Astrocyte (in vitro differentiated cells and primary cell): ENCODE data around the gene ITGBL1. TPM values are rescaled to one million over a fixed set of nuclear protein-coding genes. Genes with fewer than 3 reads are reported as not detected.

ENCODE experiments used
- DNase-seq: peaks from one replicate; pipeline ENCODE4 v3.0.0-alpha.2; 2010; ENCODE audit warnings: low read depth
- FAIRE-seq: peaks from 2 replicates; lab custom pipeline; 2011; peaks lifted over from hg19 to GRCh38; lab: Jason Lieb, UNC
- H2AFZ ChIP-seq: 2 replicates; pipeline ENCODE4 v1.6.0; 2012; ENCODE audit warnings: low read depth, low read length, inconsistent platforms
- H3K27ac ChIP-seq: 2 replicates; pipeline ENCODE4 v1.5.1; 2011; ENCODE audit warnings: low read depth, low read length, inconsistent platforms
- H3K27me3 ChIP-seq: 2 replicates; pipeline ENCODE4 v1.6.0; 2011; ENCODE audit warnings: low read length, inconsistent platforms; ENCODE audit not compliant: insufficient read depth
- H3K36me3 ChIP-seq: 2 replicates; pipeline ENCODE4 v1.5.1; 2011; ENCODE audit warnings: low read length, inconsistent platforms; ENCODE audit not compliant: insufficient read depth
- H3K4me1 ChIP-seq: 2 replicates; pipeline ENCODE4 v1.5.1; 2011; ENCODE audit warnings: low read length, inconsistent platforms; ENCODE audit not compliant: insufficient read depth
- H3K4me2 ChIP-seq: 2 replicates; pipeline ENCODE4 v1.6.0; 2012; ENCODE audit warnings: low read length, inconsistent platforms
- H3K4me3 ChIP-seq: 2 replicates; pipeline ENCODE4 v1.5.1; 2011; ENCODE audit warnings: low read depth, mild to moderate bottlenecking, low read length, inconsistent platforms; ENCODE audit not compliant: insufficient read depth
- H3K79me2 ChIP-seq: 2 replicates; pipeline ENCODE4 v1.6.0; 2012; ENCODE audit warnings: mild to moderate bottlenecking, low read length, inconsistent platforms; ENCODE audit not compliant: insufficient read depth
- H3K9ac ChIP-seq: 2 replicates; pipeline ENCODE4 v1.6.0; 2012; ENCODE audit warnings: mild to moderate bottlenecking, low read length, inconsistent platforms
- H3K9me3 ChIP-seq: 2 replicates; pipeline ENCODE4 v1.5.1; 2012; ENCODE audit warnings: low read depth, mild to moderate bottlenecking, low read length, inconsistent platforms; ENCODE audit not compliant: insufficient read depth
- H4K20me1 ChIP-seq: 2 replicates; pipeline ENCODE4 v1.6.0; 2012; ENCODE audit warnings: low read length, inconsistent platforms; ENCODE audit not compliant: insufficient read depth
- H3K27ac Mint-ChIP-seq: one replicate; pipeline ENCODE4 v1.8.0; 2021; ENCODE audit warnings: mild to moderate bottlenecking, mixed read lengths; ENCODE audit not compliant: unreplicated experiment
- H3K27me3 Mint-ChIP-seq: one replicate; pipeline ENCODE4 v1.8.0; 2021; ENCODE audit warnings: low read depth, mixed read lengths; ENCODE audit not compliant: unreplicated experiment
- H3K36me3 Mint-ChIP-seq: one replicate; pipeline ENCODE4 v1.8.0; 2021; ENCODE audit warnings: low read depth, mixed read lengths; ENCODE audit not compliant: unreplicated experiment
- H3K4me1 Mint-ChIP-seq: one replicate; pipeline ENCODE4 v1.8.0; 2021; ENCODE audit warnings: low read depth, mixed read lengths; ENCODE audit not compliant: unreplicated experiment
- H3K4me3 Mint-ChIP-seq: one replicate; pipeline ENCODE4 v1.8.0; 2021; ENCODE audit warnings: mild to moderate bottlenecking, moderate library complexity, mixed read lengths; ENCODE audit not compliant: unreplicated experiment
- H3K9me3 Mint-ChIP-seq: one replicate; pipeline ENCODE4 v1.8.0; 2021; ENCODE audit warnings: mild to moderate bottlenecking, mixed read lengths; ENCODE audit not compliant: unreplicated experiment
- EZH2 ChIP-seq: IDR thresholded peaks from 2 replicates; pipeline ENCODE4 v1.6.1; 2012; ENCODE audit warnings: mild to moderate bottlenecking, low read length, inconsistent platforms; ENCODE audit not compliant: insufficient read depth
- total RNA-seq: library from RNA; stranded (reverse); gene quantifications from 2 replicates; pipeline ENCODE4 v1.2.1, GENCODE V29; 2021
- TF ChIP-seq, protein P1 (sequence below): IDR thresholded peaks from 2 replicates; pipeline ENCODE4 v1.5.1; 2011; ENCODE audit warnings: low read depth, mild to moderate bottlenecking, inconsistent platforms, low read length, moderate library complexity; ENCODE audit not compliant: insufficient read depth

Gene ITGBL1
- total RNA-seq, 1 donor from 2014 or later: 0.14 TPM

- H3K4me1 Mint-ChIP-seq: peaks cover 14% of the 10 kb centered on the region
- H3K4me3 ChIP-seq: no peak overlapping the region
Measured at GRCh38 chr13:101627556-101627943, 175.1 kb downstream of the ITGBL1 start.

DNA sequence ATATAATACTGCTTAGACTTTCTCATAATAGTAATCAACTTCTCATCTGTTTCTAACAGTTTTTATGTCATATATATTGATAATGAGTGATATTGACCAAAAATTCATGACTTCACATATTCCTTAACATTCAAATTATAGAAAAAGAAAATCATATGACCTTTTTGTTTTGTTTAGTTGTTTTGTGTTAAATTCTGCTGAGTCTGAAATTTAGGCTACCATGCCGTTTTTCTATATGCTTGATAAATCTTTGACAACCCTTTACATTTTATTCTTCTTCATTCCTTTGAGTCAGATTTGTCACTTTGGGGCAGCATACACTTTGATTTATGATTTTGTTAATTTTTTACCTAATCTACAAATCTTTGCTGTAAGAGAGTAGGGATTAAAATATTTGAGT is 176.4 kb downstream of the ITGBL1 start:
- Histone ChIP-seq H3K4me2 (no peak overlapping the region), H3K27ac (no peak overlapping the region), H3K9ac (no peak overlapping the region), H3K36me3 (no peaks in the 10 kb centered on the region), H3K79me2 (no peaks in the 10 kb centered on the region), H3K4me3 (no peak overlapping the region), H3K9me3 (no peaks in the 10 kb centered on the region), H2AFZ (no peak overlapping the region), H4K20me1 (no peaks in the 10 kb centered on the region), H3K27me3 (no peaks in the 10 kb centered on the region), H3K4me1 (no peaks in the 10 kb centered on the region)
- H3K36me3 Mint-ChIP-seq: no peaks in the 10 kb centered on the region
- FAIRE-seq: no peak
- no peak overlapping the region for H3K4me3 Mint-ChIP-seq
- DNase-seq: no peak
- no peak overlapping the region for H3K27ac Mint-ChIP-seq
- H3K4me1 Mint-ChIP-seq: peaks cover 7% of the 10 kb centered on the region
- no peak for TF ChIP-seq EZH2
- TF ChIP-seq, protein P1, sequence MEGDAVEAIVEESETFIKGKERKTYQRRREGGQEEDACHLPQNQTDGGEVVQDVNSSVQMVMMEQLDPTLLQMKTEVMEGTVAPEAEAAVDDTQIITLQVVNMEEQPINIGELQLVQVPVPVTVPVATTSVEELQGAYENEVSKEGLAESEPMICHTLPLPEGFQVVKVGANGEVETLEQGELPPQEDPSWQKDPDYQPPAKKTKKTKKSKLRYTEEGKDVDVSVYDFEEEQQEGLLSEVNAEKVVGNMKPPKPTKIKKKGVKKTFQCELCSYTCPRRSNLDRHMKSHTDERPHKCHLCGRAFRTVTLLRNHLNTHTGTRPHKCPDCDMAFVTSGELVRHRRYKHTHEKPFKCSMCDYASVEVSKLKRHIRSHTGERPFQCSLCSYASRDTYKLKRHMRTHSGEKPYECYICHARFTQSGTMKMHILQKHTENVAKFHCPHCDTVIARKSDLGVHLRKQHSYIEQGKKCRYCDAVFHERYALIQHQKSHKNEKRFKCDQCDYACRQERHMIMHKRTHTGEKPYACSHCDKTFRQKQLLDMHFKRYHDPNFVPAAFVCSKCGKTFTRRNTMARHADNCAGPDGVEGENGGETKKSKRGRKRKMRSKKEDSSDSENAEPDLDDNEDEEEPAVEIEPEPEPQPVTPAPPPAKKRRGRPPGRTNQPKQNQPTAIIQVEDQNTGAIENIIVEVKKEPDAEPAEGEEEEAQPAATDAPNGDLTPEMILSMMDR: no peak
- H3K9me3 Mint-ChIP-seq: no peaks in the 10 kb centered on the region
- no peaks in the 10 kb centered on the region for H3K27me3 Mint-ChIP-seq

More at GRCh38 chr13:101627556-101627943, 175.1 kb downstream of the ITGBL1 start:
- Histone ChIP-seq H3K4me2 (no peak overlapping the region), H3K36me3 (no peaks in the 10 kb centered on the region), H2AFZ (no peak overlapping the region), H3K27me3 (no peaks in the 10 kb centered on the region), H4K20me1 (no peaks in the 10 kb centered on the region), H3K9ac (no peak overlapping the region), H3K27ac (no peak overlapping the region), H3K79me2 (no peaks in the 10 kb centered on the region), H3K4me1 (no peaks in the 10 kb centered on the region), H3K9me3 (no peaks in the 10 kb centered on the region)
- FAIRE-seq (peak; percentile 23), DNase-seq (peak; percentile 9)
- no peaks in the 10 kb centered on the region for H3K9me3 Mint-ChIP-seq
- no peak overlapping the region for H3K4me3 Mint-ChIP-seq
- no peaks in the 10 kb centered on the region for H3K27me3 Mint-ChIP-seq
- no peaks in the 10 kb centered on the region for H3K36me3 Mint-ChIP-seq
- H3K27ac Mint-ChIP-seq: no peak overlapping the region
- TF ChIP-seq EZH2: no peak
- TF ChIP-seq, protein P1: no peak

GRCh38 chr13:101631395-101631794 is 178.9 kb downstream of the ITGBL1 start:
- no peaks in the 10 kb centered on the region for H3K36me3 Mint-ChIP-seq
- H3K4me3 Mint-ChIP-seq: no peak overlapping the region
- Histone ChIP-seq H3K4me1 (no peaks in the 10 kb centered on the region), H3K27me3 (no peaks in the 10 kb centered on the region), H2AFZ (no peak overlapping the region), H3K79me2 (no peaks in the 10 kb centered on the region), H3K27ac (no peak overlapping the region), H4K20me1 (no peaks in the 10 kb centered on the region), H3K9ac (no peak overlapping the region), H3K36me3 (no peaks in the 10 kb centered on the region), H3K9me3 (no peaks in the 10 kb centered on the region), H3K4me2 (no peak overlapping the region), H3K4me3 (no peak overlapping the region)
- H3K4me1 Mint-ChIP-seq: peaks cover 3% of the 10 kb centered on the region
- no peak for DNase-seq
- no peak for TF ChIP-seq EZH2
- TF ChIP-seq, protein P1: no peak
- H3K9me3 Mint-ChIP-seq: no peaks in the 10 kb centered on the region
- H3K27me3 Mint-ChIP-seq: no peaks in the 10 kb centered on the region
- FAIRE-seq: no peak
- no peak overlapping the region for H3K27ac Mint-ChIP-seq
